DND-41 (cell line): ENCODE data around the gene FTL.

ENCODE experiments used
- ATAC-seq: fragments of 200-7000 bp; cut with Tn5 transposase; 3 replicates; pipeline ENCODE4 v1.9.1; 2021; ENCODE audit warnings: low read depth; ENCODE audit not compliant: insufficient read depth
- DNase-seq: peaks from one replicate; pipeline ENCODE4 v3.0.0-alpha.2; 2020
- H2AFZ ChIP-seq: 2 replicates; pipeline ENCODE4 v1.6.0; 2012; ENCODE audit warnings: low read depth, low read length
- H3K27ac ChIP-seq: 2 replicates; pipeline ENCODE4 v1.5.1; 2012; ENCODE audit warnings: low read length, inconsistent platforms
- H3K27me3 ChIP-seq: fragments of 200-600 bp; sonication (generic); 2 replicates; pipeline ENCODE4 v1.6.0; 2012; ENCODE audit warnings: low read length, mild to moderate bottlenecking, inconsistent platforms; ENCODE audit not compliant: insufficient read depth, poor library complexity
- H3K36me3 ChIP-seq: 2 replicates; pipeline ENCODE4 v1.5.1; 2012; ENCODE audit warnings: low read length, inconsistent platforms; ENCODE audit not compliant: insufficient read depth
- H3K4me1 ChIP-seq: 2 replicates; pipeline ENCODE4 v1.5.1; 2012; ENCODE audit warnings: mild to moderate bottlenecking, low read length; ENCODE audit not compliant: insufficient read depth
- H3K4me2 ChIP-seq: 2 replicates; pipeline ENCODE4 v1.6.0; 2012; ENCODE audit warnings: mild to moderate bottlenecking, moderate library complexity, low read length, inconsistent platforms; ENCODE audit not compliant: insufficient read depth
- H3K4me3 ChIP-seq, 2 experiments: fragments of 200-600 bp in 1 of 2; shearing (Covaris generic) in 1 of 2; 2 replicates each; pipeline ENCODE4 v1.5.1; 2012 to 2016; ENCODE audit warnings: inconsistent platforms in 2 of 2, low read length in 2 of 2, mild to moderate bottlenecking in 2 of 2, low read depth in 1 of 2, moderate library complexity in 1 of 2
- H3K79me2 ChIP-seq: 2 replicates; pipeline ENCODE4 v1.6.0; 2012; ENCODE audit warnings: low read length, inconsistent platforms; ENCODE audit not compliant: insufficient read depth
- H3K9ac ChIP-seq: 2 replicates; pipeline ENCODE4 v1.6.0; 2012; ENCODE audit warnings: low read depth, mild to moderate bottlenecking, inconsistent platforms, low read length, moderate library complexity
- H3K9me3 ChIP-seq: 2 replicates; pipeline ENCODE4 v1.5.1; 2012; ENCODE audit warnings: low read length, moderate library complexity, mild to moderate bottlenecking, inconsistent platforms; ENCODE audit not compliant: insufficient read depth, severe bottlenecking
- H4K20me1 ChIP-seq: 2 replicates; pipeline ENCODE4 v1.6.0; 2012; ENCODE audit warnings: low read length; ENCODE audit not compliant: insufficient read depth
- CTCF ChIP-seq: IDR thresholded peaks from 2 replicates; pipeline ENCODE4 v1.5.1; 2012; ENCODE audit warnings: borderline replicate concordance, low read length, moderate library complexity, mild to moderate bottlenecking; ENCODE audit not compliant: poor library complexity, severe bottlenecking; ENCODE audit errors: extremely low read depth
- EZH2 ChIP-seq: IDR thresholded peaks from 3 replicates; pipeline ENCODE4 v1.6.1; 2012; ENCODE audit warnings: borderline replicate concordance, low read depth, mild to moderate bottlenecking, moderate library complexity, low read length, inconsistent platforms; ENCODE audit not compliant: severe bottlenecking

FTL gene

GRCh38 chr19:48958006-48958405 lies 7.1 kb upstream of the FTL start:
- H3K4me3 ChIP-seq: no peak overlapping the region
- H3K36me3 ChIP-seq: peaks cover 18% of the 10 kb centered on the region
- no peak overlapping the region for H3K4me2 ChIP-seq
- no peaks in the 10 kb centered on the region for H3K9me3 ChIP-seq
- TF ChIP-seq CTCF (no peak), EZH2 (no peak)
- peaks cover 29% of the 10 kb centered on the region for H3K79me2 ChIP-seq
- no peak overlapping the region for H2AFZ ChIP-seq
- 0 out of 2 replicates have a peak, but pooled peaks cover 3% of the 10 kb centered on the region for H4K20me1 ChIP-seq
- H3K27ac ChIP-seq: no peak overlapping the region
- DNase-seq (no peak), ATAC-seq (no peak)
- H3K9ac ChIP-seq: no peak overlapping the region
- H3K4me1 ChIP-seq: peaks cover 32% of the 10 kb centered on the region
- H3K27me3 ChIP-seq: no peaks in the 10 kb centered on the region

DNA sequence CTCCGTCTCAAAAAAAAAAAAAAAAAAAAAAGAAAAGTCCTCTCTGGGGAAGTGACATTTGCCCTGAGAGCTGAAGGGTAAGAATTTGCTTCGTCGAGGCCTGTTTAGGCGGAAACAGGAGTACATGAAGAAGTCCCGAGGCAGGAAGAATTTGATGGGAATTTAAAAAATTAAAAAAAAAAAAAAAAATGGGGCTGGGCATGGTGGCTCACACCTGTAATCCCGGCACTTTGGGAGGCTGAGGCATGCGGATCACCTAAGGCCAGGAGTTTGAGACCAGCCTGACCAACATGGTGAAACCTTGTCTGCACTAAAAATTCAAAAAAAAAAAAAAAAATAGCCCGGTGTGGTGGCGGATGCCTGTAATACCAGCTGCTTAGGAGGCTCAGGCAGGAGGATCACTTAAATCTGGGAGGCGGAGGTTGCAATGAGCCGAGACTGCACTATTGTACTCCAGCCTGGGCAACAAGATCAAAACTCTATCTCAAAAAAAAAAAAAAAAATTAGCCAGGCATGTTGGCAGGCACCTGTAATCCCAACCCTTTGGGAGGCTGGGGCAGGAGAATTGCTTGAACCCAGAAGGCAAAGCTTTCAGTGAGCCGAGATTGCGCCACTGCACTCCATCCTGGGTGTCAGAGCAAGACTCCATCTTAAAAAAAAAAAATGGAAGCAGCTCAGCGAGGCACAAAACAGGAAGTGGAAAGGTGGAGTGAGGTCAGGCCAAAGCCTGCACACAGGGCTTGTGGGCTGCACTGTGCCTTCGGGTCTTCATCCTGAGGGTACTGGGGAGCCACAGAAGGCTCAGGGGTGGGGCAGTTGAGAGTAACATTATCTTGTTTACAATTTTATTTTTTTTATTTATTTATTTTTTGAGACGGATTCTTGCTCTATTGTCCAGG lies 5.5 kb upstream of the FTL start:
- Histone ChIP-seq H3K27ac (no peak overlapping the region), H3K9ac (no peak overlapping the region), H4K20me1 (0 out of 2 replicates have a peak, but pooled peaks cover 3% of the 10 kb centered on the region), H3K36me3 (peaks cover 18% of the 10 kb centered on the region), H2AFZ (no peak overlapping the region), H3K4me3 (no peak overlapping the region), H3K27me3 (no peaks in the 10 kb centered on the region), H3K4me1 (peaks cover 38% of the 10 kb centered on the region), H3K4me2 (no peak overlapping the region), H3K79me2 (peaks cover 28% of the 10 kb centered on the region), H3K9me3 (no peaks in the 10 kb centered on the region)
- TF ChIP-seq CTCF (no peak), EZH2 (no peak)
- DNase-seq (peak; percentile 43), ATAC-seq (no peak)

GRCh38 chr19:48961051-48961649 lies 4.0 kb upstream of the FTL start:
- H3K27me3 ChIP-seq: no peaks in the 10 kb centered on the region
- peaks cover 33% of the 10 kb centered on the region for H3K4me1 ChIP-seq
- ATAC-seq: no peak
- no peak overlapping the region for H2AFZ ChIP-seq
- H3K4me3 ChIP-seq: no peak overlapping the region
- H3K9me3 ChIP-seq: no peaks in the 10 kb centered on the region
- no peak overlapping the region for H3K4me2 ChIP-seq
- no peak overlapping the region for H3K9ac ChIP-seq
- TF ChIP-seq CTCF (no peak), EZH2 (no peak)
- no peak overlapping the region for H3K27ac ChIP-seq
- H3K36me3 ChIP-seq: peaks cover 15% of the 10 kb centered on the region
- H4K20me1 ChIP-seq: peaks cover 3% of the 10 kb centered on the region
- H3K79me2 ChIP-seq: peaks cover 25% of the 10 kb centered on the region
- DNase-seq: no peak
